K562 (cell line): ENCODE data around the gene PRKCE. TPM values are rescaled to one million over a fixed set of nuclear protein-coding genes. Genes with fewer than 3 reads are reported as not detected.

Experiments used
- ADNP ChIP-seq: fragments of 200-800 bp; sonication (Bioruptor generic); IDR thresholded peaks from 2 replicates; pipeline ENCODE4 v1.6.1; 2016; ENCODE audit warnings: missing genetic modification characterization, missing compliant biosample characterization
- BRD9 ChIP-seq: fragments of 450-650 bp; IDR thresholded peaks from 2 replicates; pipeline ENCODE4 v1.6.1; 2018; ENCODE audit warnings: low read depth; ENCODE audit not compliant: partially characterized antibody
- C11orf30 ChIP-seq: fragments of 450-650 bp; IDR thresholded peaks from 2 replicates; pipeline ENCODE4 v1.6.1; 2016; ENCODE audit warnings: low read depth, mild to moderate bottlenecking
- CXXC5 ChIP-seq: fragments of 250-450 bp; sonication (Bioruptor Pico); IDR thresholded peaks from 2 replicates; pipeline ENCODE4 v1.8.0; 2022; ENCODE audit warnings: inconsistent platforms, mild to moderate bottlenecking, moderate library complexity
- DNMT1 ChIP-seq: fragments of 450-650 bp; IDR thresholded peaks from 2 replicates; pipeline ENCODE4 v1.6.1; 2016; ENCODE audit warnings: antibody characterized with exemption, mild to moderate bottlenecking
- ETS2 ChIP-seq: IDR thresholded peaks from 2 replicates; pipeline ENCODE4 v1.6.1; 2016; ENCODE audit warnings: borderline replicate concordance, missing genetic modification characterization, mild to moderate bottlenecking, moderate library complexity, missing compliant biosample characterization; ENCODE audit not compliant: poor library complexity, severe bottlenecking
- FOSL1 ChIP-seq: fragments of 200-800 bp; sonication (Bioruptor generic); conservative IDR thresholded peaks from 2 replicates; pipeline ENCODE4 v1.6.1; 2016; ENCODE audit warnings: missing genetic modification characterization, missing compliant biosample characterization
- FOXJ2 ChIP-seq: fragments of 200-800 bp; sonication (Bioruptor generic); IDR thresholded peaks from 2 replicates; pipeline ENCODE4 v1.6.1; 2016; ENCODE audit warnings: missing genetic modification characterization, missing compliant biosample characterization
- GABPB2 ChIP-seq: fragments of 250-450 bp; sonication (Bioruptor Pico); conservative IDR thresholded peaks from 2 replicates; pipeline ENCODE4 v1.5.1; 2021; ENCODE audit warnings: mild to moderate bottlenecking
- ILK ChIP-seq: fragments of 450-650 bp; IDR thresholded peaks from 2 replicates; pipeline ENCODE4 v1.6.1; 2016; ENCODE audit warnings: missing genetic modification characterization, low read depth, mild to moderate bottlenecking, missing compliant biosample characterization, moderate library complexity, borderline replicate concordance
- JUN ChIP-seq, 2 experiments: sonication (generic) in 1 of 2; formaldehyde crosslinking in 1 of 2; IDR thresholded peaks; 2 replicates each; pipeline versions ENCODE4 v1.6.1 to v1.8.0; 2012 to 2022; ENCODE audit warnings: borderline replicate concordance in 2 of 2, mild to moderate bottlenecking in 2 of 2, improper control_type of control experiment in 1 of 2, low read depth in 1 of 2, low read length in 1 of 2, missing genetic modification reagents in 1 of 2
- KLF10 ChIP-seq: fragments of 250-450 bp; sonication (Bioruptor Pico); IDR thresholded peaks from 2 replicates; pipeline ENCODE4 v1.6.1; 2021; ENCODE audit warnings: matching md5 sums
- KLF16 ChIP-seq: IDR thresholded peaks from 2 replicates; pipeline ENCODE4 v1.6.1; 2016; ENCODE audit warnings: antibody characterized with exemption
- LARP7 ChIP-seq: fragments of 450-650 bp; IDR thresholded peaks from 2 replicates; pipeline ENCODE4 v1.6.1; 2016
- MAZ ChIP-seq, 2 experiments: fragments of 450-650 bp in 1 of 2; sonication (generic) in 1 of 2; formaldehyde crosslinking; IDR thresholded peaks in 1 of 2; conservative IDR thresholded peaks in 1 of 2; 2 replicates each; pipeline versions ENCODE4 v1.4.0 to v1.5.0; 2020; ENCODE audit warnings: mild to moderate bottlenecking in 1 of 2, missing genetic modification reagents in 1 of 2
- MCM3 ChIP-seq: fragments of 450-650 bp; IDR thresholded peaks from 2 replicates; pipeline ENCODE4 v1.6.1; 2016
- MECOM ChIP-seq: fragments of 250-450 bp; sonication (Bioruptor Pico); IDR thresholded peaks from 2 replicates; pipeline ENCODE4 v1.8.0; 2022; ENCODE audit warnings: inconsistent platforms
- MTF1 ChIP-seq: fragments of 250-450 bp; sonication (Bioruptor Pico); IDR thresholded peaks from 2 replicates; pipeline ENCODE4 v1.9.0; 2021; ENCODE audit warnings: moderate library complexity, mild to moderate bottlenecking, inconsistent platforms, borderline replicate concordance
- NCOA2 ChIP-seq, 2 experiments: fragments of 450-650 bp; IDR thresholded peaks; 2 replicates each; pipeline ENCODE4 v1.6.1; 2018; ENCODE audit warnings: mild to moderate bottlenecking in 2 of 2, moderate library complexity in 1 of 2; ENCODE audit not compliant: partially characterized antibody in 2 of 2
- NR0B1 ChIP-seq: fragments of 450-650 bp; IDR thresholded peaks from one replicate; pipeline ENCODE4 v1.6.1; 2018; ENCODE audit warnings: mild to moderate bottlenecking, moderate library complexity; ENCODE audit not compliant: partially characterized antibody
- NRF1 ChIP-seq, 2 experiments: fragments of 450-650 bp; IDR thresholded peaks in 1 of 2; conservative IDR thresholded peaks in 1 of 2; 2 replicates each; pipeline ENCODE4 v1.6.1; 2014; ENCODE audit warnings: mild to moderate bottlenecking in 2 of 2
- PRMT5 ChIP-seq: sonication (generic); formaldehyde crosslinking; IDR thresholded peaks from 2 replicates; pipeline ENCODE4 v1.5.0; 2020; ENCODE audit warnings: missing genetic modification reagents
- RBFOX2 ChIP-seq: fragments of 200-400 bp; formaldehyde crosslinking; IDR thresholded peaks from 2 replicates; pipeline ENCODE4 v1.6.1; 2017; ENCODE audit warnings: low read depth, mild to moderate bottlenecking, low read length, moderate library complexity
- ZNF263 ChIP-seq: sonication (generic); formaldehyde crosslinking; IDR thresholded peaks from 2 replicates; pipeline ENCODE4 v1.8.0; 2022; ENCODE audit warnings: mild to moderate bottlenecking, missing genetic modification reagents, borderline replicate concordance
- ZNF551 ChIP-seq: fragments of 250-450 bp; sonication (Bioruptor Pico); IDR thresholded peaks from 2 replicates; pipeline ENCODE4 v1.5.0; 2021; ENCODE audit warnings: mild to moderate bottlenecking, moderate library complexity
- polyA plus RNA-seq, 8 experiments: library from polyadenylated mRNA; depleted of rRNA in 4 of 8; stranded (reverse) in 5 of 8; unstranded in 3 of 8; fragments of >200 nt; fragmentation: Nextera tagmentation in 2 of 8; fragmentation: Illumina TruSeq in 1 of 8; extraction: Ambion mirVana in 2 of 8; extraction: Trizol in 1 of 8; gene quantifications; 2 replicates each; pipeline versions ENCODE4 v1.2.1 to v1.2.3, GENCODE V29; 2011 to 2014; ENCODE audit warnings: inconsistent platforms in 1 of 8, missing spikeins in 1 of 8
- total RNA-seq, 7 experiments: library from RNA; depleted of rRNA in 6 of 7; stranded (reverse); fragments of >200 nt in 6 of 7; fragmentation: Illumina TruSeq in 2 of 7; extraction: Trizol in 2 of 7; gene quantifications; 2 replicates each; pipeline versions ENCODE4 v1.2.1 to v1.2.3, GENCODE V29; 2011 to 2021; ENCODE audit warnings: low replicate concordance in 1 of 7
- TF ChIP-seq, protein P1 (sequence below): sonication (generic); formaldehyde crosslinking; IDR thresholded peaks from 2 replicates; pipeline ENCODE4 v1.8.1; 2023; ENCODE audit warnings: mild to moderate bottlenecking, missing genetic modification reagents

The PRKCE gene
- total and polyA plus RNA-seq, 9 of the 15 experiments (the other 6 are each of a cell fraction or from before 2014, with no cell fraction given): 0.06 to 1.0 (median 0.22) TPM; not detected in 1

GRCh38 chr2:45935791-45936622 is 284.5 kb downstream of the PRKCE start (continued):
- TF ChIP-seq MAZ (CRISPR knock-in tag; conservative IDR thresholded peaks at IDR 0.05 in 1 of 2, IDR thresholded peaks at IDR 0.05 in 1 of 2) (peak in 1 of 2 experiments; percentile 77; a peak in 2 of 4 replicates), RBFOX2 (no peak), BRD9 (no peak), FOXJ2 (tag) (no peak), ZNF551 (CRISPR knock-in tag) (no peak), MCM3 (no peak), MTF1 (CRISPR knock-in tag) (no peak), NCOA2 (IDR thresholded peaks at IDR 0.05; ENCODE audit: partially characterized antibody in 2 of 2) (no peak), GABPB2 (no peak), FOSL1 (peak; percentile 93), NRF1 (conservative IDR thresholded peaks at IDR 0.05 in 1 of 2, IDR thresholded peaks at IDR 0.05 in 1 of 2) (0 out of 4 replicates have a peak, but pooled peaks have one; percentile 13 to 19), KLF16 (peak; percentile 44; the same call in 1 of the 2 replicates), PRMT5 (no peak), CXXC5 (CRISPR knock-in tag) (no peak), NR0B1 (no peak), KLF10 (CRISPR knock-in tag) (no peak), MECOM (CRISPR knock-in tag) (no peak), ILK (tag) (no peak), ZNF263 (peak; percentile 80; the same call in 1 of the 2 replicates), JUN (IDR thresholded peaks at IDR 0.05; ENCODE audit: borderline replicate concordance, low read depth, low read length) (peak; percentile 58; the same call in 1 of the 2 replicates), JUN (CRISPR knock-in tag; IDR thresholded peaks at IDR 0.05; ENCODE audit: borderline replicate concordance) (no peak), ADNP (no peak), DNMT1 (no peak), C11orf30 (peak; percentile 35; the same call in 1 of the 2 replicates), LARP7 (no peak), ETS2 (no peak)
- TF ChIP-seq, protein P1, sequence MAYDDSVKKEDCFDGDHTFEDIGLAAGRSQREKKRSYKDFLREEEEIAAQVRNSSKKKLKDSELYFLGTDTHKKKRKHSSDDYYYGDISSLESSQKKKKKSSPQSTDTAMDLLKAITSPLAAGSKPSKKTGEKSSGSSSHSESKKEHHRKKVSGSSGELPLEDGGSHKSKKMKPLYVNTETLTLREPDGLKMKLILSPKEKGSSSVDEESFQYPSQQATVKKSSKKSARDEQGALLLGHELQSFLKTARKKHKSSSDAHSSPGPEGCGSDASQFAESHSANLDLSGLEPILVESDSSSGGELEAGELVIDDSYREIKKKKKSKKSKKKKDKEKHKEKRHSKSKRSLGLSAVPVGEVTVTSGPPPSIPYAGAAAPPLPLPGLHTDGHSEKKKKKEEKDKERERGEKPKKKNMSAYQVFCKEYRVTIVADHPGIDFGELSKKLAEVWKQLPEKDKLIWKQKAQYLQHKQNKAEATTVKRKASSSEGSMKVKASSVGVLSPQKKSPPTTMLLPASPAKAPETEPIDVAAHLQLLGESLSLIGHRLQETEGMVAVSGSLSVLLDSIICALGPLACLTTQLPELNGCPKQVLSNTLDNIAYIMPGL (CRISPR knock-in tag): no peak
- TF ChIP-seq, all 486 proteins: peak for 64
